Liver (tissue), 3 donors: ENCODE results near the gene HSPA12A.

Experiments
- CTCF ChIP-seq: fragments of 150-350 bp; IDR thresholded peaks from 2 replicates; pipeline ENCODE4 v1.5.1; 2017; ENCODE audit warnings: improper control_type of control experiment, low read depth, low read length; ENCODE audit not compliant: missing input control
- RAD21 ChIP-seq, 2 donors: IDR thresholded peaks; 2 replicates each; pipeline ENCODE4 v1.6.1; 2016; ENCODE audit warnings: antibody characterized with exemption in 2 of 2, mild to moderate bottlenecking in 2 of 2
- donor health status: healthy.
- donor health status: healthy.

GRCh38 chr10:116744163-116744753 is 1.9 kb upstream of the HSPA12A start:
- TF ChIP-seq CTCF (no peak), RAD21 (IDR thresholded peaks at IDR 0.05) (no peak)
